SU-DHL-6 (cell line): Measurements from ENCODE around the gene CAPN13.

Source experiments
- CTCF ChIP-seq: fragments of 200-600 bp; sonication (generic); IDR thresholded peaks from one replicate; pipeline ENCODE4 v1.5.1; 2017; ENCODE audit warnings: antibody characterized with exemption, mild to moderate bottlenecking, low read length, moderate library complexity; ENCODE audit not compliant: insufficient read depth, poor library complexity, severe bottlenecking
- EZH2phosphoT487 ChIP-seq: fragments of 200-600 bp; sonication (generic), shearing (Covaris generic); conservative IDR thresholded peaks from 2 replicates; pipeline ENCODE4 v1.6.1; 2018; ENCODE audit warnings: mild to moderate bottlenecking, antibody characterized with exemption, low read length, moderate library complexity, mixed read lengths

GRCh38 chr2:30710016-30710415 is 97.2 kb downstream of the CAPN13 start:
- no peak for TF ChIP-seq CTCF
- TF ChIP-seq EZH2phosphoT487, result no peak
